HL-60 (cell line): ENCODE results near the gene LRRC58.

Source experiments
- CTCF ChIP-seq: IDR thresholded peaks from one replicate; pipeline ENCODE4 v1.5.1; 2011; ENCODE audit warnings: low read length, control low read depth, inconsistent platforms; ENCODE audit not compliant: insufficient read depth
- SPI1 ChIP-seq: IDR thresholded peaks from 2 replicates; pipeline ENCODE4 v1.6.1; 2012; ENCODE audit warnings: low read depth, mild to moderate bottlenecking, borderline replicate concordance

GRCh38 chr3:120300971-120301370, 48.2 kb downstream of the LRRC58 start:
- TF ChIP-seq CTCF = no peak
- TF ChIP-seq SPI1 = no peak
